HCT116 (cell line): ENCODE results near the gene C14orf93. TPM values are rescaled to one million over a fixed set of nuclear protein-coding genes. Genes with fewer than 3 reads are reported as not detected.

Source experiments
- ATAC-seq: fragments of 200-7000 bp; cut with Tn5 transposase; 2 replicates; pipeline ENCODE4 v1.9.1; 2020; ENCODE audit warnings: mild to moderate bottlenecking, moderate library complexity
- BruUV-seq: library from RNA; stranded (reverse); fragments of 400-500 nt; replicated peaks from 2 replicates; lab custom pipeline; 2021; lab: Mats Ljungman, UMichigan
- CTCF ChIA-PET: fragments of 300-600 bp; sonication (Branson Sonifier 250); formaldehyde crosslinking; loops from one replicate; lab custom pipeline; 2021; ENCODE audit warnings: antibody characterized with exemption; lab: Charles Lee
- POLR2A ChIA-PET: fragments of 300-600, 350-600 bp; sonication (Branson Sonifier 250); formaldehyde crosslinking; loops from one replicate; lab custom pipeline; 2021; ENCODE audit warnings: antibody characterized with exemption; lab: Charles Lee
- RAD21 ChIA-PET, 2 experiments: fragments of 300-600 bp; sonication (Branson Sonifier 250); formaldehyde crosslinking; loops; one replicate each; lab custom pipeline; 2023; ENCODE audit warnings: low total read pairs in 2 of 2; ENCODE audit not compliant: uncharacterized antibody in 2 of 2, unreplicated experiment in 2 of 2, low non-redundant PET in 1 of 2; lab: Charles Lee
- DNase-seq: peaks from one replicate; pipeline ENCODE4 v3.0.0-alpha.2; 2010; ENCODE audit warnings: low read depth, low spot score
- H2AFZ ChIP-seq: fragments of 200-600 bp; shearing (Covaris generic), sonication (generic); 2 replicates; pipeline ENCODE4 v1.6.1; 2017; ENCODE audit warnings: low read depth, mixed run types, mixed read lengths, antibody characterized with exemption, low read length; ENCODE audit not compliant: poor library complexity, severe bottlenecking
- H3K27ac ChIP-seq: 2 replicates; pipeline ENCODE4 v1.5.1; 2012; ENCODE audit warnings: low read depth, low read length
- H3K27me3 ChIP-seq: fragments of 200-600 bp; sonication (generic); 2 replicates; pipeline ENCODE4 v1.6.1; 2016; ENCODE audit warnings: mixed run types, low read length, mixed read lengths; ENCODE audit not compliant: insufficient read depth
- H3K36me3 ChIP-seq, 2 experiments: fragments of 200-500 bp in 1 of 2; fragments of 200-600 bp in 1 of 2; sonication (Bioruptor generic) in 1 of 2; sonication (generic) in 1 of 2; 2 replicates each; pipeline versions ENCODE4 v1.5.1 to v1.6.1; 2014 to 2016; ENCODE audit warnings: low read length in 2 of 2, inconsistent platforms in 1 of 2, mixed read lengths in 1 of 2, mixed run types in 1 of 2; ENCODE audit not compliant: insufficient read depth in 2 of 2, control insufficient read depth in 1 of 2
- H3K4me1 ChIP-seq, 2 experiments: fragments of 200-600 bp in 1 of 2; sonication (generic) in 1 of 2; 2 replicates each; pipeline versions ENCODE4 v1.5.1 to v1.6.1; 2012 to 2017; ENCODE audit warnings: low read length in 2 of 2, inconsistent platforms in 1 of 2, mild to moderate bottlenecking in 1 of 2, mixed read lengths in 1 of 2, mixed run types in 1 of 2, moderate library complexity in 1 of 2; ENCODE audit not compliant: insufficient read depth in 2 of 2, control insufficient read depth in 1 of 2
- H3K4me2 ChIP-seq: fragments of 200-600 bp; sonication (generic); 2 replicates; pipeline ENCODE4 v1.6.1; 2017; ENCODE audit warnings: mixed run types, low read length, mixed read lengths
- H3K4me3 ChIP-seq, 2 experiments: fragments of 200-600 bp in 1 of 2; sonication (generic) in 1 of 2; replicated peaks in 1 of 2; 2 replicates each; pipeline ENCODE4 v1.5.1; 2011 to 2016; ENCODE audit warnings: low read length in 2 of 2, control low read depth in 1 of 2, low read depth in 1 of 2, mild to moderate bottlenecking in 1 of 2, mixed read lengths in 1 of 2, mixed run types in 1 of 2
- H3K79me2 ChIP-seq: fragments of 200-600 bp; sonication (generic); 2 replicates; pipeline ENCODE4 v1.6.1; 2017; ENCODE audit warnings: mild to moderate bottlenecking, mixed run types, low read length, moderate library complexity, mixed read lengths; ENCODE audit not compliant: insufficient read depth
- H3K9ac ChIP-seq: fragments of 200-600 bp; sonication (generic); 2 replicates; pipeline ENCODE4 v1.6.1; 2016; ENCODE audit warnings: low read length, mixed read lengths
- H3K9me2 ChIP-seq: fragments of 200-600 bp; sonication (generic), shearing (Covaris generic); 2 replicates; pipeline ENCODE4 v1.6.1; 2017; ENCODE audit warnings: mixed run types, mild to moderate bottlenecking, moderate library complexity; ENCODE audit not compliant: insufficient read depth
- H3K9me3 ChIP-seq, 2 experiments: fragments of 200-500 bp in 1 of 2; fragments of 200-600 bp in 1 of 2; sonication (Bioruptor generic) in 1 of 2; sonication (generic) in 1 of 2; 2 replicates each; pipeline ENCODE4 v1.6.1; 2014 to 2017; ENCODE audit warnings: low read length in 2 of 2, mixed read lengths in 2 of 2, inconsistent platforms in 1 of 2, low read depth in 1 of 2, mild to moderate bottlenecking in 1 of 2, mixed run types in 1 of 2, moderate library complexity in 1 of 2; ENCODE audit not compliant: control insufficient read depth in 1 of 2, insufficient read depth in 1 of 2
- H4K20me1 ChIP-seq: fragments of 200-600 bp; sonication (generic), shearing (Covaris generic); 2 replicates; pipeline ENCODE4 v1.6.1; 2017; ENCODE audit warnings: mixed run types, mild to moderate bottlenecking, moderate library complexity; ENCODE audit not compliant: insufficient read depth
- CTCF ChIP-seq, 3 experiments: fragments of 200-600 bp in 1 of 3; sonication (generic) in 1 of 3; IDR thresholded peaks in 2 of 3; conservative IDR thresholded peaks in 1 of 3; 2 replicates each; pipeline ENCODE4 v1.5.1; 2012 to 2017; ENCODE audit warnings: low read depth in 2 of 3, low read length in 2 of 3, antibody characterized with exemption in 1 of 3, borderline replicate concordance in 1 of 3, control low read depth in 1 of 3, mild to moderate bottlenecking in 1 of 3, mixed read lengths in 1 of 3, mixed run types in 1 of 3, moderate library complexity in 1 of 3; ENCODE audit not compliant: insufficient read depth in 1 of 3
- FOSL1 ChIP-seq: IDR thresholded peaks from 2 replicates; pipeline ENCODE4 v1.6.1; 2012; ENCODE audit warnings: low read depth
- JUND ChIP-seq: IDR thresholded peaks from 2 replicates; pipeline ENCODE4 v1.6.1; 2012
- MAX ChIP-seq: IDR thresholded peaks from 2 replicates; pipeline ENCODE4 v1.6.1; 2012
- POLR2AphosphoS5 ChIP-seq: IDR thresholded peaks from 2 replicates; pipeline ENCODE4 v1.6.1; 2011; ENCODE audit warnings: mild to moderate bottlenecking, low read depth, low read length, moderate library complexity
- RAD21 ChIP-seq: IDR thresholded peaks from 2 replicates; pipeline ENCODE4 v1.6.1; 2012; ENCODE audit warnings: low read depth, mild to moderate bottlenecking
- SP1 ChIP-seq: IDR thresholded peaks from 2 replicates; pipeline ENCODE4 v1.6.1; 2012; ENCODE audit warnings: low read depth
- TCF7L2 ChIP-seq: IDR thresholded peaks from 2 replicates; pipeline ENCODE4 v1.7.0; 2011; ENCODE audit warnings: borderline replicate concordance, inconsistent platforms; ENCODE audit not compliant: insufficient read depth, insufficient read length; ENCODE audit errors: extremely low read depth
- ZFX ChIP-seq: fragments of 450-650 bp; IDR thresholded peaks from 2 replicates; pipeline ENCODE4 v1.6.1; 2017
- intact Hi-C: fragments of 100-400 bp; cut with micrococcal nuclease; formaldehyde crosslinking; loops from 2 replicates; pipeline ENCODE4 v1.10.0; 2022
- total RNA-seq: library from RNA; stranded (reverse); gene quantifications from one replicate; pipeline ENCODE4 v1.2.1, GENCODE V29; 2021; ENCODE audit not compliant: unreplicated experiment

Gene C14orf93
- total RNA-seq, 1 experiment from 2014 or later = 13.7 TPM

GRCh38 chr14:22995889-22996625 lies 13.9 kb downstream of the C14orf93 start:
- POLR2A ChIA-PET = interaction anchor here (0.7 to 2.1 kb wide), 3 partner anchors 10 to 14 kb away, joined by 3 to 18 read pairs (median 6); no protein-coding TSS in a partner anchor
- RAD21 ChIA-PET = interaction anchor here in 1 of 2 experiments (0.8 to 1.9 kb wide), 3 partner anchors 11 to 62 kb away, joined by 3 to 10 read pairs (median 7); partner anchors contain the start of gene CDH24
- TF ChIP-seq FOSL1 (no peak), JUND (no peak), POLR2AphosphoS5 (no peak), SP1 (no peak), MAX (no peak), ZFX (no peak), TCF7L2 (no peak)
- CTCF ChIA-PET = interaction anchor here (1.2 to 3.9 kb wide), 10 partner anchors 10 to 113 kb away, joined by 5 to 71 read pairs (median 18); partner anchors contain the start of genes AJUBA and CDH24
- H3K79me2 ChIP-seq = no peaks in the 10 kb centered on the region
- intact Hi-C loops = no loop called here
- H3K4me3 ChIP-seq = no peak overlapping the region
- no peaks in the 10 kb centered on the region for H3K9me3 ChIP-seq
- no peaks in the 10 kb centered on the region for H4K20me1 ChIP-seq
- H2AFZ ChIP-seq = no peak overlapping the region
- no peaks in the 10 kb centered on the region for H3K9me2 ChIP-seq
- H3K4me2 ChIP-seq = no peak overlapping the region
- no peaks in the 10 kb centered on the region for H3K36me3 ChIP-seq
- no peak for DNase-seq
- ATAC-seq = no peak
- H3K4me1 ChIP-seq = peaks cover 4 to 8% of the 10 kb centered on the region in 2 experiments; a peak in 3 of 4 replicates
- H3K9ac ChIP-seq = no peak overlapping the region
- no peaks in the 10 kb centered on the region for H3K27me3 ChIP-seq
- BruUV-seq = no TSS peak
- no peak overlapping the region for H3K27ac ChIP-seq

GRCh38 chr14:22994762-22995275 lies 15.1 kb downstream of the C14orf93 start:
- H3K27ac ChIP-seq = 0 out of 2 replicates have a peak overlapping the region, but pooled peaks have one; percentile 18
- no TSS peak for BruUV-seq
- TF ChIP-seq TCF7L2 = no peak
- TF ChIP-seq RAD21 = peak; percentile 72
- TF ChIP-seq CTCF (IDR thresholded peaks at IDR 0.05 in 2 of 3, conservative IDR thresholded peaks at IDR 0.05 in 1 of 3; ENCODE audit: borderline replicate concordance in 1 of 3, insufficient read depth in 1 of 3, low read depth in 2 of 3, low read length in 2 of 3) = peak; percentile 65 to 70 (median 67)
- H3K4me3 ChIP-seq = no peak overlapping the region
- peak; percentile 96 for ATAC-seq
- no peak for DNase-seq
- no peaks in the 10 kb centered on the region for H4K20me1 ChIP-seq
- H3K79me2 ChIP-seq = no peaks in the 10 kb centered on the region
- peak overlapping the region; percentile 33 for H3K4me2 ChIP-seq
- intact Hi-C loops = loop anchor here (1.0 kb wide), 1 partner anchor 63 kb away; no protein-coding TSS in a partner anchor
- ChIA-PET RAD21 (interaction anchor here (0.8 to 1.9 kb wide), 7 partner anchors 8 to 74 kb away, joined by 3 to 10 read pairs (median 4); partner anchors contain the start of gene CDH24 (in 1 of the 2)), POLR2A (interaction anchor here (0.6 to 2.1 kb wide), 6 partner anchors 8 to 100 kb away, joined by 3 to 18 read pairs (median 6); partner anchors contain the start of genes ACIN1 and C14orf119), CTCF (interaction anchor here (0.6 to 3.9 kb wide), 20 partner anchors 10 to 354 kb away, joined by 3 to 71 read pairs (median 9); partner anchors contain the start of genes ACIN1, AJUBA, C14orf119 and CDH24)
- peaks cover 4 to 8% of the 10 kb centered on the region in 2 experiments; a peak in 3 of 4 replicates for H3K4me1 ChIP-seq
- no peaks in the 10 kb centered on the region for H3K9me2 ChIP-seq
- H2AFZ ChIP-seq = no peak overlapping the region
- no peaks in the 10 kb centered on the region for H3K36me3 ChIP-seq
- no peaks in the 10 kb centered on the region for H3K27me3 ChIP-seq
- no peaks in the 10 kb centered on the region for H3K9me3 ChIP-seq
- 0 out of 2 replicates have a peak overlapping the region, but pooled peaks have one; percentile 20 for H3K9ac ChIP-seq
